K562 (cell line): Measurements from ENCODE around the gene DNAH8.

ENCODE experiments used
- BRCA1 ChIP-seq, 2 experiments: fragments of 450-650 bp in 1 of 2; sonication (generic) in 1 of 2; formaldehyde crosslinking in 1 of 2; IDR thresholded peaks; 2 replicates each; pipeline versions ENCODE4 v1.5.0 to v1.6.1; 2017 to 2020; ENCODE audit warnings: mild to moderate bottlenecking in 1 of 2, missing genetic modification reagents in 1 of 2
- HMGN3 ChIP-seq: IDR thresholded peaks from 2 replicates; pipeline ENCODE4 v1.6.1; 2011; ENCODE audit warnings: borderline replicate concordance, low read depth, mild to moderate bottlenecking, mixed read lengths, low read length; ENCODE audit not compliant: insufficient read length; ENCODE audit errors: extremely low read depth
- ILK ChIP-seq: fragments of 450-650 bp; IDR thresholded peaks from 2 replicates; pipeline ENCODE4 v1.6.1; 2016; ENCODE audit warnings: missing genetic modification characterization, low read depth, mild to moderate bottlenecking, missing compliant biosample characterization, moderate library complexity, borderline replicate concordance
- SREBF1 ChIP-seq: fragments of 150-350 bp; IDR thresholded peaks from 2 replicates; pipeline ENCODE4 v1.6.1; 2014; ENCODE audit warnings: antibody characterized with exemption, low read depth, low read length, borderline replicate concordance
- ZNF407 ChIP-seq: fragments of 450-650 bp; IDR thresholded peaks from 2 replicates; pipeline ENCODE4 v1.6.1; 2016; ENCODE audit warnings: low read depth
- ZNF586 ChIP-seq: fragments of 450-650 bp; formaldehyde crosslinking; conservative IDR thresholded peaks from 2 replicates; pipeline ENCODE4 v1.4.0; 2020; ENCODE audit warnings: mild to moderate bottlenecking, moderate library complexity

- TF ChIP-seq ZNF407, result no peak
- no peak for TF ChIP-seq ZNF586 (CRISPR knock-in tag)
- TF ChIP-seq SREBF1, result no peak
- no peak for TF ChIP-seq BRCA1 (IDR thresholded peaks at IDR 0.05)
- no peak for TF ChIP-seq BRCA1 (CRISPR knock-in tag; IDR thresholded peaks at IDR 0.05)
- TF ChIP-seq ILK (tag), result no peak
- no peak for TF ChIP-seq HMGN3
These were observed 34.4 kb downstream of the DNAH8 start for GRCh38 chr6:38749473-38749872.
